ENCODE measurements around the gene C2CD2. TPM values are rescaled to one million over a fixed set of nuclear protein-coding genes. Genes with fewer than 3 reads are reported as not detected.

The C2CD2 gene
- polyA plus RNA-seq, 1 donor (not counting 4 experiments of a cell fraction or from before 2014, with no cell fraction given), result 39.9 TPM

- peaks cover 3% of the 10 kb centered on the region for H3K9me1 ChIP-seq (ENCODE audit: control insufficient read depth, extremely low read depth, insufficient read depth, low read length)
- no peaks in the 10 kb centered on the region for H3K9me3 ChIP-seq (ENCODE audit: control insufficient read depth, low read depth, low read length)
- H3K79me2 ChIP-seq (ENCODE audit: control insufficient read depth, insufficient read depth, low read length), result no peaks in the 10 kb centered on the region
- no peak overlapping the region for H3K4me3 ChIP-seq (ENCODE audit: control insufficient read depth in 2 of 3, extremely low read depth in 1 of 3, insufficient read depth in 2 of 3, low read depth in 1 of 3, low read length in 3 of 3)
- H4K20me1 ChIP-seq (ENCODE audit: control insufficient read depth, extremely low read depth, insufficient read depth, low read length), result no peaks in the 10 kb centered on the region
- no peaks in the 10 kb centered on the region for H3K27me3 ChIP-seq (ENCODE audit: control insufficient read depth, extremely low read depth, insufficient read depth, low read length)
- TF ChIP-seq CTCF (optimal IDR thresholded peaks at IDR 0.05 in 1 of 3, IDR thresholded peaks at IDR 0.05 in 1 of 3, conservative IDR thresholded peaks at IDR 0.05 in 1 of 3; ENCODE audit: extremely low read depth in 1 of 3, insufficient read depth in 2 of 3, low read length in 3 of 3) (no peak), EZH2 (IDR thresholded peaks at IDR 0.05; ENCODE audit: low read length) (no peak)
- FAIRE-seq (no peak), DNase-seq (ENCODE audit: low read depth, low spot score) (no peak)
- no peak overlapping the region for H2AFZ ChIP-seq (ENCODE audit: control insufficient read depth, low read length)
- peaks cover 19 to 20% of the 10 kb centered on the region in 2 experiments for H3K36me3 ChIP-seq (ENCODE audit: control insufficient read depth in 2 of 2, extremely low read depth in 1 of 2, insufficient read depth in 2 of 2, low read length in 2 of 2)
- no peak overlapping the region for H3K9ac ChIP-seq (ENCODE audit: control insufficient read depth, extremely low read depth, insufficient read depth, low read length)
- H3K4me1 ChIP-seq (ENCODE audit: control insufficient read depth, extremely low read depth, insufficient read depth, low read length), result no peaks in the 10 kb centered on the region
- H3K27ac ChIP-seq (ENCODE audit: control insufficient read depth, insufficient read depth, low read length), result no peak overlapping the region
- dilution Hi-C loops (cut with MboI; ENCODE audit: extremely low pct_ligation_motif_present, low sequenced_read_pairs), result no loop called here
- no peak overlapping the region for H3K4me2 ChIP-seq (ENCODE audit: control insufficient read depth, extremely low read depth, insufficient read depth, low read depth, low read length)
These were observed 56.1 kb downstream of the C2CD2 start for GRCh38 chr21:41897700-41898099.

GRCh38 chr21:41897047-41897669 is 56.7 kb downstream of the C2CD2 start:
- no peak overlapping the region for H3K27ac ChIP-seq (ENCODE audit: control insufficient read depth, insufficient read depth, low read length)
- H3K79me2 ChIP-seq (ENCODE audit: control insufficient read depth, insufficient read depth, low read length), result no peaks in the 10 kb centered on the region
- no peaks in the 10 kb centered on the region for H4K20me1 ChIP-seq (ENCODE audit: control insufficient read depth, extremely low read depth, insufficient read depth, low read length)
- DNase-seq (ENCODE audit: low read depth, low spot score) (no peak), FAIRE-seq (no peak)
- TF ChIP-seq CTCF (optimal IDR thresholded peaks at IDR 0.05 in 1 of 3, IDR thresholded peaks at IDR 0.05 in 1 of 3, conservative IDR thresholded peaks at IDR 0.05 in 1 of 3; ENCODE audit: extremely low read depth in 1 of 3, insufficient read depth in 2 of 3, low read length in 3 of 3) (no peak), EZH2 (IDR thresholded peaks at IDR 0.05; ENCODE audit: low read length) (no peak)
- no peak overlapping the region for H3K4me3 ChIP-seq (ENCODE audit: control insufficient read depth in 2 of 3, extremely low read depth in 1 of 3, insufficient read depth in 2 of 3, low read depth in 1 of 3, low read length in 3 of 3)
- no peak overlapping the region for H3K9ac ChIP-seq (ENCODE audit: control insufficient read depth, extremely low read depth, insufficient read depth, low read length)
- peaks cover 3% of the 10 kb centered on the region for H3K9me1 ChIP-seq (ENCODE audit: control insufficient read depth, extremely low read depth, insufficient read depth, low read length)
- no peak overlapping the region for H3K4me2 ChIP-seq (ENCODE audit: control insufficient read depth, extremely low read depth, insufficient read depth, low read depth, low read length)
- H3K4me1 ChIP-seq (ENCODE audit: control insufficient read depth, extremely low read depth, insufficient read depth, low read length), result no peaks in the 10 kb centered on the region
- no peaks in the 10 kb centered on the region for H3K9me3 ChIP-seq (ENCODE audit: control insufficient read depth, low read depth, low read length)
- no peaks in the 10 kb centered on the region for H3K27me3 ChIP-seq (ENCODE audit: control insufficient read depth, extremely low read depth, insufficient read depth, low read length)
- H2AFZ ChIP-seq (ENCODE audit: control insufficient read depth, low read length), result no peak overlapping the region
- H3K36me3 ChIP-seq (ENCODE audit: control insufficient read depth in 2 of 2, extremely low read depth in 1 of 2, insufficient read depth in 2 of 2, low read length in 2 of 2), result peaks cover 20 to 24% of the 10 kb centered on the region in 2 experiments
- dilution Hi-C loops (cut with MboI; ENCODE audit: extremely low pct_ligation_motif_present, low sequenced_read_pairs), result no loop called here
